ENCODE data around the gene C10orf67.

DNA sequence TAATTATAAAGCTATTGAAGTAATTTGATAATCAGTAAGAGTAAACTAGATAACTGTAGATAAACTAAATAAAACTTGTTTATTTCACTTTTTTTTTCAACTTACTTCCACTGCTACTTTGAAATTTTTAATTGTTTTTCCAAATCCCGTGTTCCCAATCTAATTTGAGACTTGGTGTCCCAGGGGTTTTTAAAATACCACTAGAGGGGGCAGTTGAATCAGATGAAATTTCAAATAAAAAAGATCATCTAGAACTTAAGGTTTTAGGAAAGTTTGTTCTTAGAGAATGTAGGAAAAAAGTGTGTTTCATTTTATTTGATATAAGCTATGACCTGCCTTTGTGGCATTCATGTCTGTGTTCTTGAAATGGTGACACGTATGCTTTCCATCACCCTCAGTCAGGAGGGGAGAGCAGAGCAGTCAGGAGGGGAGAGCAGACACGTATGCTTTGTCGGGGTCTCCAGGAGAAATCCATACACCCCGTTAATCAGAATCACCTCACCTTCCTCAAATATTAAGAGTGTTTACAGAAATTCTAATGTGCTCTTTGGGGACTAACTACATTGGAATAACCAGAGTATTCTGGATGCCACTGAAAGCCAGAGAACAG, 49.9 kb downstream of the C10orf67 start:
- TF ChIP-seq, protein P1, sequence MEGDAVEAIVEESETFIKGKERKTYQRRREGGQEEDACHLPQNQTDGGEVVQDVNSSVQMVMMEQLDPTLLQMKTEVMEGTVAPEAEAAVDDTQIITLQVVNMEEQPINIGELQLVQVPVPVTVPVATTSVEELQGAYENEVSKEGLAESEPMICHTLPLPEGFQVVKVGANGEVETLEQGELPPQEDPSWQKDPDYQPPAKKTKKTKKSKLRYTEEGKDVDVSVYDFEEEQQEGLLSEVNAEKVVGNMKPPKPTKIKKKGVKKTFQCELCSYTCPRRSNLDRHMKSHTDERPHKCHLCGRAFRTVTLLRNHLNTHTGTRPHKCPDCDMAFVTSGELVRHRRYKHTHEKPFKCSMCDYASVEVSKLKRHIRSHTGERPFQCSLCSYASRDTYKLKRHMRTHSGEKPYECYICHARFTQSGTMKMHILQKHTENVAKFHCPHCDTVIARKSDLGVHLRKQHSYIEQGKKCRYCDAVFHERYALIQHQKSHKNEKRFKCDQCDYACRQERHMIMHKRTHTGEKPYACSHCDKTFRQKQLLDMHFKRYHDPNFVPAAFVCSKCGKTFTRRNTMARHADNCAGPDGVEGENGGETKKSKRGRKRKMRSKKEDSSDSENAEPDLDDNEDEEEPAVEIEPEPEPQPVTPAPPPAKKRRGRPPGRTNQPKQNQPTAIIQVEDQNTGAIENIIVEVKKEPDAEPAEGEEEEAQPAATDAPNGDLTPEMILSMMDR (IDR thresholded peaks at IDR 0.05 in 4 of 5, conservative IDR thresholded peaks at IDR 0.05 in 1 of 5), result peak in 1 of 5 experiments; percentile 24
- no peak for TF ChIP-seq POLR2A (IDR thresholded peaks at IDR 0.05)
